NCI-H128 (cell line): Measurements from ENCODE around the gene EGFR.

ENCODE experiments used
- DNase-seq: peaks from one replicate; lab custom pipeline; 2025; ENCODE audit not compliant: unreplicated experiment; lab: John Stamatoyannopoulos, UW

Gene EGFR

DNA sequence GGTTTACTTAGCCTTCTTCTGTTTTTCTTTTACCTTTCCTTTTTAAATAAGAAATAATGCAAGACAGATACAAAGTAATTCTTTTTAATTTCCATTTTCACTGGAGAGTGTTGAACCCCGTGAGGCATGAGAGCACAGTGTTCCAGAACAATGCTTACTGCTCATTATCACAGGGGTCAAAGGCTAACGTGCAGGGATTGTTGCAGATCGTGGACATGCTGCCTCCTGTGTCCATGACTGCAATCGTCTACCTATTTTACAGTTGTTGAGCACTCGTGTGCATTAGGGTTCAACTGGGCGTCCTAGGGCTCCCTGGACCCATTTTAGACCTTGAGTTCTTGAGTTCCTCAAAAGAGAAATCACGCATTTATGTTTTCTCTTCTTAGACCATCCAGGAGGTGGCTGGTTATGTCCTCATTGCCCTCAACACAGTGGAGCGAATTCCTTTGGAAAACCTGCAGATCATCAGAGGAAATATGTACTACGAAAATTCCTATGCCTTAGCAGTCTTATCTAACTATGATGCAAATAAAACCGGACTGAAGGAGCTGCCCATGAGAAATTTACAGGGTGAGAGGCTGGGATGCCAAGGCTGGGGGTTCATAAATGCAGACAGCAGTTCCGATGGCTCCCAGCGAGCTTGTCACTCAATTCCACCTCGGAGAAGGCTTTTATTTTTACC is 124.2 kb downstream of the EGFR start:
- no peak for DNase-seq

DNA sequence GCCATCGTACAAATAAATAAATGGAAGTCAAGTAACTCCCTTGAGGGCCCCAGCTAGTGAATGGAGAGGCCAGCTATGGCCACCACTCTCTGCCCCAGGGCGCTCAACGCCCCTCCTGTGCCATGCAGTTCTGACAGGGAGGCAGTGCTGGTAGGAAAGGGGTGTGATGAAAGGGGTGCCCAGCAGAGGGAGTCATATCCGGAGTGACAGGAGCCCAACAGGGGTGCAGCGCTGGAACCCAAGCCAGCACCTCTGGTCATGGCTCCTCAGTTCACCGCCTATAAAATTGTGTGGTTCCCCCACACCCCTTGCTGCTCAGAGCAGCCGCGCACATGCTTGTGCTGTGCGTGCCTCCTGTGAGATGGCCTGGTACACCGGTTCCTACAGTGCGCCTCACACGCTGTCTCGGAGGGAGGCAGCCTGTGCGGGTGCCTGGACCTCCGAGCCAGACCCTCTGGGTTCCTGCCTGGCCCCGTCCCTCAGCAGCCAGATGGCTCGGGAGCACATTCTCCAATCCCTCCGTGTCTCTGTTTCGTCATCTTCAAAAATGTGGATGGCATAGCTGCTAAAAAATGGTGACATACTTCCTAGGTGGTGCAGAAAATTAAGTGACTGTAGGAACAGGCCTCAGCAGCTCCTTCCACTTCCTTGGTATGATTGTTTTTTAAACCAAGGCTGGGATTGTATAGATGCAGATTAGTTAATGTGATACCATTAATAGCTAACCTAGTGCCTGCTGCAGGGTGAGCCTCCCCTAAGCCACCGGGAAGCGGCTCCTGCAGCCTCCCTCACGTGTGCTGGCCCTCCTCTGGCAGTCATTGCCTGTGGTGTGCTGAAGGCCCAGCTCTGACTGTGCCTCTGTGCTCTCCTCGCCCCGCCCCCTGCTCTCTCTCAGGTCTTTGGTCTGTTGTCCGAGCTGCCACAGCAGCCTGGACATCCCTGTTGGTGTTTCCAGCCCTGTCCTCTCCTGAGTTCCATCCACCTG is 125.8 kb downstream of the EGFR start:
- DNase-seq, result no peak

DNA sequence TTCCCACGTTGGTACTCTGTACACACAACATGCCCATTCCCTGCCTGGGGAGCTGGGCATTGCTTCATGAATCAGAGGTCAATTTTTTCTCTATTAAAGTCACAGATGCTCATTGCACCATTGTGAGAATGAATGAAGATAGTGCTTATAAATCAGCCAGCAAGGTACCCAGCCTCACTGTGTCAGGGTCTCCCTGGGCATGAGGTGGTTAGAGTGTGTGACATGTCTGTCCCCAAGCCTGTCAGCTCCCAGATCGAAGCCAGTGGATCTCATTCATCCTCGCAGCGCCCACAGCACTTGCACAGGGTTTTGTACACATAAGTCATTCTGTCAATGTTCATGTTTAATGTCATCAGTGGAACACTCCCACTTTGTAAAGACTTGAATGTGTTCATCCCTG is 126.8 kb downstream of the EGFR start:
- DNase-seq, result no peak

DNA sequence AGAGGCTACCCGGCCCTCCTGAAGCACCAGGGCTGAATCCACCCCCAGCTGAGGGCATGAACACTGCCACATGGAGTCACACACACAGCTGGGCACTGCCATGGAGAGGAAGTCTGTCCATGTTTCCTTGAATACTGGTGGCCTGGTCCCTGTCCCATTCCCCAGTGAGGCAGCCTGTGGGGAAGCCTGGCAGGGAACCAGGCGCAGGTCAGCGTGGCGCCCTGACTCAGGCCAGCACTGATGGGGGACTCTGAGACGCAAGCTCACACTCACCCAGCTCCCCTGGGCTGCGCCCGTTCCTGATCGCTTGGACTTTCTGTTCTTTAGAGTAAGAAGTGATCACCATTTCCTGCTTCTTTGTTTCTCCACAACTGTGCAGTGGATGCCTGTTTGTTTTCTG is 128.3 kb downstream of the EGFR start:
- DNase-seq, result no peak

DNA sequence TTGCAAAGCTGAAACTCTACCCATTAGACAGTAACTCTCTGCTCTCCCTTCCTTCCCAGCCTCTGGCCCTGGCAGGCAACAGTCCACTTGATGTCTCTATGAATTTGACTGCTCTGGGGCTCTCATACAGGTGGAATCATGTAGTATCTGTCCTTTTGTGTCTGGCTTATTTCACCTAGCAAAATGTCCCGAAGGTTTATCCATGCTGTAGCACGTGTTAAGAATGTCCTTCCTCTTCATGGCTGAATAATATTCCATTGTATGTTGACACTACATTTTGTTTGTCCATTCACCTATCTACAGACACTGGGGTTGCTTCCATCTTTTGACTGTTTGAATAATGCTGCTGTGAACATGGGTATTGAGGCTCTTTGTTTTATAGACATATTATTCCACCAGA is 128.9 kb downstream of the EGFR start:
- no peak for DNase-seq

DNA sequence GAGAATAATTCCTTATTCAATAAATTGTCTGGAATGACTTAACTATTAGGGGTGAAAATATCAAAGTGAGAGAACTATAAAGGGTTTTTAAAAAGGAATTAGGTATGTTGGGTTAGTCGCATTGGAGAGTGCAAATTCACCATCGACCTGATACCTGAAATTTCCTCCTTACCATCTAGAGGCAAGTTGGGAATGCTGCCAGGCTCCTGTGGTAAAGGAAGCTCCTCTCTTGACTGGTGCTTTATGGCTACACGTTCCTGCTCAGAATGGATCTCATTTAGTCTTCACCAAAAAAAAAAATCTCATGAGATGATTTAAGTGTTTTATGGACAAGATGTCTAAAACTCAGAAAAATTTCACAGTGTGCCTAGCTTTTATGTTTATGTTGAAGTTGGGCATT is 129.8 kb downstream of the EGFR start:
- DNase-seq, result no peak

DNA sequence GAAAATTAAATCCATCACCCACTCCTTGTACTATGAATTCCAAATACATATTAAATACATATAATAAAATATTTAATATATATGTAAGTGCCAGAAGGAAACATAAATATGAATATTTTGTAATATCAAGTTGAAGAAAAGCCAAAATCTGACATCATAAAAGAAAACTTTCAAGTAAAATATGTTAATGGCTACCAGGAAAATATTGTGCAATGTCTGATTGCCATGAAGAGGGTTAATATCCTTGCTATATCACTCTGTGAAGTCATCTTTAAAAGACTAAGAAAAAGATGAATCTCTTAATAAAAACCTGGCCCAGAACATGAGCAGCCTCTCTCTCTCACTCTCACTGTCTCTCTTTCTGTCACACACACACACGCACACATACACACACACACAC is 130.2 kb downstream of the EGFR start:
- no peak for DNase-seq

DNA sequence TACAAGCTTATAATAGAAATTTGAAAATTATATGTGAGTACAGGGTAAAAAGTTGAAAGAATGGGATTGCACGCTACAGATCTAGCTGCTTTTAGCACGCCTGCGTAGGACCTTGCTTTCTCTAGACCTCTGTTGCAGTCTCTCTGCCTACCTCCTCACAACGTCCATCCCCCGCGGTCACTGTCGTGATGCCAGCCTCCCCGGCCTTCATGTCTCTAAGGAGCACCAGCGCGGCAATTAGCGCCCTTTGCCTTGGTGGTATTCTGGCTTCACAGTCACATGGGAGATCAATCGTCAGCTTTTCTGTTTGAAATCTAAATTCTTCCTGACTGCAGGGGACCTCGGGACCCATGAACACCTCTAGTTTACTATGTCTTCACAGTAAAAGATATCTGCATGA is 131.3 kb downstream of the EGFR start:
- no peak for DNase-seq

DNA sequence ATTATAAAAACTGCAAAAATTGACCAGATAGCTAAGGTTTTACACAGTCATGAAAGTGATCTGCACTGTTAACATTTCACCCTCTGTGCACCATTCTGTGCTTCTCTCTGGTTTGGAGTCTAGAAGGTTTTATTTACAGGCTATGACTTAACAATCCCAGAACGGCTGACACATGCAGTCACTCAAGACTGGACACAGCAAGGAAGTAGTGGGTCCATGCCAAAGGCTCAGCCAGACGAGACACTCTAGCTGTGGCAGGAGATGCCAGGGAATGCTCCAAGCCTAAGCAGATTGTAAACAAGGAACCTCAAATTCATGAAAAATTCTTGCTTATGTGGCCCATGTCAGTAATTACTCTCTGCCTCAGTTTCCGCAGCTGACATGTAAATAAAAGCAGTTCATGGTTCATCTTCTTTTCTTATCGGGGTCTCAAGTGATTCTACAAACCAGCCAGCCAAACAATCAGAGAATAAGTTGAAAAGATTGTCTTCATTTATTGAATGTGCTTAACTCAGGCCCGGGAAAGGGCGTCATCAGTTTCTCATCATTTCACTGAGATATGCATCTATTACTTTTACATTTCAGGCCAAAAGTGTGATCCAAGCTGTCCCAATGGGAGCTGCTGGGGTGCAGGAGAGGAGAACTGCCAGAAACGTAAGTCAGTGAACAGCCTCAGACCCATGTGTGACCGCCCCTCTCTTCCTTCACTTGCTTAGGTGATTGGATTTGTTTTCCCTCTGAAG is 132.1 kb downstream of the EGFR start:
- DNase-seq, result no peak

DNA sequence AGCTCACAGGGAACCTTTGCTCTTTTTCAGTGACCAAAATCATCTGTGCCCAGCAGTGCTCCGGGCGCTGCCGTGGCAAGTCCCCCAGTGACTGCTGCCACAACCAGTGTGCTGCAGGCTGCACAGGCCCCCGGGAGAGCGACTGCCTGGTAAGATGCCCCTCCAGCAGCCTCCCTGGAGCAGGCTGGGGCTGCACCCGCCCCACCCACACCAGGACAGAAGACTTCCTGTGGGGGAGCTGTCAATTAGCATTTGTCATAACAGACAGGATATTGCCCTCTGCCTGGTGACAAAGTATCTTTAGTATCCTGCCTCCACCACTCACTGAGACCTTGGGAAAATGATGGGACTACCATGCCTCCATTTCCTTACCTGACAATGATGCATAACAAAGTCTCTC is 133.7 kb downstream of the EGFR start:
- no peak for DNase-seq

DNA sequence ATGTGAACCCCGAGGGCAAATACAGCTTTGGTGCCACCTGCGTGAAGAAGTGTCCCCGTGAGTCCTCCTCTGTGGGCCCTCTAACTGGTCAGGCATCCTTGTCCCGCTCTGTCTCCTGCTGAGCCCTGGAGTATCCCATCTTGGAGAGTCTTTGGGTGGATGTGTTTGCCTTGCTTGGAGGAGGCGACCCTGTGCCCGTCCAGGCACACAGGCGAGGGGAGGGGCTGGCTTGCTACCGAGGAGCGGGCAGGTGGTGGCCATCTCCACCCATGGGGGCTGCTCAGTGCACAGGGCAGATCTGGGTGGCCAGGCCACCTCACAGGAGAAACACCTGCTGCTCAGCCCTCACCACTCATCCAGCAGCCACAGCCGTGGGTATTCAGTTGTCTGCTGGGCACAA is 135.3 kb downstream of the EGFR start:
- no peak for DNase-seq

DNA sequence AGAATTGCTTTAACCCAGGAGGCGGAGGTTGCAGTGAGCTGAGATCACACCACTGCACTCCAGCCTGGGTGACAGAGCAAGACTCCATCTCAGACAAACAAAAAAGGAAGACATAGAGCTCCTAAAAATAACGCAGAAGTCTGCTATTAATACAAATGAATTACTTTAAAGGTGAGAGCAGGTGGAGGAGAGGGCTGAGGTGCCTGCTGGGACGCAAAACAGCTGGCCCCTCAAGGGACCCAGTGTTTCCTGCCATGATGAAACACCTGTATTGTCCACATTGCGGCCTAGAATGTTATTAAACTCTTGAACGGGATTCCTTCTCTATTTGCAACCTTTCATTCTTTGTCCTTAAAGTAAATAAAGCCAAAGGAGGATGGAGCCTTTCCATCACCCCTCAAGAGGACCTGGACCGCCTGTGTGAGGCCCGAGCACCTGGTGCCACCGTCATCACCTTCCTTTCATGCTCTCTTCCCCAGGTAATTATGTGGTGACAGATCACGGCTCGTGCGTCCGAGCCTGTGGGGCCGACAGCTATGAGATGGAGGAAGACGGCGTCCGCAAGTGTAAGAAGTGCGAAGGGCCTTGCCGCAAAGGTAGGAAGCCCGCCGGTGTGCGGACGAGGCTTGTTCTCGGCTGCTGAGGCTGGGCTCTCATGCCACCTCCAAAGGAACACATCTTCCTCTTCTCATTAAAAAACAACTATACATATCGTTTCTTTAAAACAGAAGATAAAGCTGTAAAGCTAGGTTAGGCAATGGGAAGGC is 136.7 kb downstream of the EGFR start:
- no peak for DNase-seq

DNA sequence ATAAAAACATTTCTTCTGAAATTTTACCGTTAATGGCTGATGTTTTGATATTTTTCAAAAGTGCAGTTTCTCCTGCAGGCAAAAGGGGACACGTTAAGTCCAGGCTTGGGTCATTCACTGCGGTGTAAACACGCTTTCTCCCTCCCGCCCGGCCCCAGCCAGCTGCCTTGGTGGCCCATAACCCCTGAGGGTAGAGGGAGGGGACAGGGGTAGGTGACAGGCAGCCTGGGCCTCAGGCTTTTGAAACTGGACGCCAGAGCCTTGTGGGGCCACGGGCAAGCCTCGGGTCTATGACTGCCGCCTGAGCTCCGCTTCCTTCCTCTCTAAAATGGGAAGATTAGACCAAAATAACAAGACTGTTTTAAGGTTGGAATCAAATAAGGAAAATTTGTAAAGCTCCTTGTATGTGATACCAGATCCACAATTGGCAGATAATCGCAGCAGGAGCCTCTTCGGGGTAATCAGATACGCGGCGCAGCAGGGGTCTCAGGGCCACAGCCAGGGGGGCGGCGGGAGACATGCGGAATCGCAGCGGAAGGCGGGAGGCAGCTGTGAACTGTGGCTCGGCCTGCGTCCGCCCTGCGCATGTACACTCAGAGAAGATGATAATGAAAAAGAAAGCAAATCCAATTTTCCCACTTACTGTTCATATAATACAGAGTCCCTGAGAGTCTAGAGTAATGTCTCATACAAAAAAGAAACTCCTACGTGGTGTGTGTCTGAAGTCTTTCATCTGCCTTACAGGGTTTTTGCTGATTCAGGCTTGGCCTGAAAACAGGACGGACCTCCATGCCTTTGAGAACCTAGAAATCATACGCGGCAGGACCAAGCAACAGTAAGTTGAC is 138.3 kb downstream of the EGFR start:
- no peak for DNase-seq

DNA sequence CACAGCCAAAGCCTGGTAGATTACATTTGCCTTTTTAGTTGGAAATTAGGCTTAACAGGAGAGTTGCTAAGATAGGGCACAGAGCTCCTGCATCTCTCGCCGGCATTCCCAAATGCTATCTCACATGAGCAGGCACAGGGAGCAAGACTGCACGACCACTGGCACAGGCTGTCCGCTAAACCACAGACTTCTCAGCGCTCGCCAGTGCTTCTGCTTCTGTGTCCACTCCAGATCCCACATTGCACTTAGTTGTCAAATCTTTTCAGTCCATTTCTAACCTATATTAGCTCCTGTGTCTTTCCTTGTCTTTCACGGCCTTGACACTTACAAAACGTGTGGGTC is 138.9 kb downstream of the EGFR start:
- DNase-seq, result no peak

DNA sequence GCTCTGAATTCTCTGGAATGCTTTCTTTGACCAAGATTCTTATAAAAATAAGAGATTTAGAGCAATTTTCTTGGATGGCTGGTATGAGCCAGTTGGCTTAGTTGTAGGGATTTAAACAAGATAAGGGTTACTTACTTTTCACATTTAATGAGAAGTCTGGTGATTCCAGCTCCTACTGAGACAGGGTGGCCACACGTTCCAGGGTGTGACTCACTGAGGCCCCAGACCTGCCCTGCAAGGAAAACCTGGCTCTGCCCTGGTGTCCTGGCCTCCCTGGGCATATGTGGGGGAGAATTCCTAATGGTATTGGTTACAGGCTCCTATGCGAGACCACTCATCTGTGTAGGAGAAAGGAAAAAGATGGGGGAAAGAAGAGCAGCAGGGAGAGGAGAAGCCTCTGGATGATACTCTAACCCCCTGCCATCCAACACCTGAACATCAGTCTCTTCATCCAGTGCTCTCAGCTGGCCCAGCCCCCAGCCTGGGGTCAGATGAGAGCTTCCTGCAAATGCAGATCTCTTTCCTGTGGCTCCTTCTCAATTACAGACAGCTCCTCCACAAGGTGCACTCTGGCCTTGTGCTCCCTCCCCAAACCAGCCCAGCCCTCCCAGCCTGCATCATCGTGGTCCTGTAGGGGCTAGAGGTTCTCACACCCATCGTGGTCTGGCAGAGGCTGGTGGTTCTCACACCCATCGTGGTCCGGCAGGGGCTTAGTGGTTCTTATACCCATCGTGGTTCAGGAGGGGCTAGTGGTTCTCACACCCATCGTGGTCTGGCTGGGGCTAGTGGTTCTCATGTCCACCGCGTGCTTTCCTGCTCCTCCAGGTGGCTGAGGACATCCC is 139.9 kb downstream of the EGFR start:
- DNase-seq, result no peak

DNA sequence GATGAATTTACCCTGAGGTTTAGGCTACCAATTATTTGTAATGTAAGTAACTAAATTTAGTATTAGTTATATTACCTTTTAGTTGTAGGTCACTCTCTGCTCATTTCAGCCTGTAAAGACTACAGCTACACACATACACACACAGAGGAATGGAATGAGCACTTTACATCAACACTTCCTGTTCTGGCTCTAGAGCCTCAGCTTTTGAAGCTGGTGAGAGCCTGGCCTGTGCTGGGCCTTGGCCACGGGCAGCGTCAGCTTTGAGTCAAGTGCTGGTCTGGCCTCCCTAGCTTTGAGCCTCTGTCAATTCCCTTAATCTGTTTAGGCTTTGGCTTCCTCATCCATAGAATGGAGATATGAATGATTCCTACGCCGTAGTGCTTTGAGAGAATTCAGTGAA is 141.7 kb downstream of the EGFR start:
- no peak for DNase-seq

DNA sequence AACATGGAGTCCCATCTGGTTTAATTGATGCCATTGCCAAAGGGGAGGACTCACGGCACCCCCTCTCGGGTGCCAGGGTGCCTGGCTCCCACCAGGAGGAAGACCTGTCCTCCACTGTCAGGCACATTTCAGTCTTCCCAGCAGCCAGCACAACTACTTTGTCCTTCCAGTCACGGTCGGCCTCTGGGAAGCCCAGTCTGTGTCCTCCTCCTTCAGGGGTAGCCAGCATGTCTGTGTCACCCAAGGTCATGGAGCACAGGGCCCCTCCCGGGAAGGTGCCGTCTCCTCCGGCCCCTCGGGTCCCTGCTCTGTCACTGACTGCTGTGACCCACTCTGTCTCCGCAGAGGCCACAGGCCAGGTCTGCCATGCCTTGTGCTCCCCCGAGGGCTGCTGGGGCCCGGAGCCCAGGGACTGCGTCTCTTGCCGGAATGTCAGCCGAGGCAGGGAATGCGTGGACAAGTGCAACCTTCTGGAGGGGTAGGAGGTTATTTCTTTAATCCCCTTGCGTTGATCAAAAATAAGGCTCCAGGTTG is 142.4 kb downstream of the EGFR start:
- DNase-seq, result no peak

DNA sequence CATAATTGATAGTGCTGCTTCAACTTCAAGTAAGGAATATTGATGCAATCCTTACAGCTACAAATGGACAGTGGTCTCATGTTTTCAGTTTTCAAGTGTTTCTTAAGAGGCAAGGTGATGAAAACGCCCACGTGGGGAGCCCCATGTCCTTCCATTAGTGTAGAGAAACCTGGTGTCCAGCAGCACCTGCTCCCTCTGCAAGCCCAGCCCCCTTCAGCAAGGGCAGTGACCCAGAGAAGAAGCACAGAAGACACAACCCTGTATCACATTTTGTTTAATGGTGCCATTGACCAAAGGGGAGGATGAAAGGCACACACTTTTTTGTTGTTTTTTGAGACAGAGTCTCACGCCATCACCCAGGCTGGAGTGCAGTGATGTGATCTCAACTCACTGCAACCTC is 143.7 kb downstream of the EGFR start:
- DNase-seq, result no peak

DNA sequence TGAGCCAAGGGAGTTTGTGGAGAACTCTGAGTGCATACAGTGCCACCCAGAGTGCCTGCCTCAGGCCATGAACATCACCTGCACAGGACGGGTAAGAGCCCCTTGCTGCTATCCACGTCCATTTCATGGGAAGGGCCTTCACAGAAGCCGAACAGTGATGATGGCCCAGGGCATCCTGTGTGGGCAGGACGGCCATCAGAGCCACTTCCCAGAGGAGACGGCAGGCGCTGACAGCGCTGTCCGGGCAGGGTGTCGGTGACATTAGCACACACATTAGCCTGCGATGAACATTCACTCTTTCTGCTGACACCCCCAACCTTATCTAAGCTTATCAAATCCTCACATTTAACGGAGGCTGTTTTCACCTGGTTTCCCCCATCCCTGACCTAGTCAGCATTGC is 144.9 kb downstream of the EGFR start:
- DNase-seq, result no peak
